Mesendoderm (in vitro differentiated cells): ENCODE measurements around the gene NPAS1.

Source experiments
- DNase-seq: peaks from one replicate; pipeline ENCODE4 v3.0.0; 2013
- H2AK5ac ChIP-seq: 2 replicates; pipeline ENCODE4 v1.6.1; 2013; ENCODE audit warnings: low read length, inconsistent platforms
- H2BK120ac ChIP-seq: 2 replicates; pipeline ENCODE4 v1.6.1; 2013; ENCODE audit warnings: low read depth, mild to moderate bottlenecking, low read length, moderate library complexity, mixed read lengths
- H2BK15ac ChIP-seq: replicated peaks from 2 replicates; pipeline ENCODE4 v1.6.1; 2013; ENCODE audit warnings: low read depth, mild to moderate bottlenecking, moderate library complexity
- H2BK5ac ChIP-seq: 2 replicates; pipeline ENCODE4 v1.6.1; 2013; ENCODE audit warnings: low read length, inconsistent platforms
- H3K18ac ChIP-seq: 2 replicates; pipeline ENCODE4 v1.6.1; 2013; ENCODE audit warnings: mild to moderate bottlenecking, low read length, mixed read lengths
- H3K23ac ChIP-seq: one replicate; pipeline ENCODE4 v1.6.1; 2013; ENCODE audit warnings: low read length
- H3K27ac ChIP-seq: 2 replicates; pipeline ENCODE4 v1.5.1; 2013; ENCODE audit warnings: low read depth, mild to moderate bottlenecking, inconsistent platforms, low read length, moderate library complexity
- H3K27me3 ChIP-seq: 2 replicates; pipeline ENCODE4 v1.6.1; 2013; ENCODE audit warnings: low read length, control low read depth, mild to moderate bottlenecking, inconsistent platforms; ENCODE audit not compliant: insufficient read depth, poor library complexity
- H3K36me3 ChIP-seq: 2 replicates; pipeline ENCODE4 v1.6.1; 2013; ENCODE audit warnings: low read length, inconsistent platforms; ENCODE audit not compliant: control insufficient read depth, insufficient read depth
- H3K4ac ChIP-seq: one replicate; pipeline ENCODE4 v1.6.1; 2013; ENCODE audit warnings: low read depth, mild to moderate bottlenecking, low read length, moderate library complexity
- H3K4me1 ChIP-seq: 2 replicates; pipeline ENCODE4 v1.6.1; 2013; ENCODE audit warnings: low read depth, low read length, inconsistent platforms; ENCODE audit not compliant: control insufficient read depth
- H3K4me2 ChIP-seq: 2 replicates; pipeline ENCODE4 v1.6.1; 2013; ENCODE audit warnings: low read length
- H3K4me3 ChIP-seq: 2 replicates; pipeline ENCODE4 v1.5.1; 2013; ENCODE audit warnings: mild to moderate bottlenecking, low read length
- H3K56ac ChIP-seq: one replicate; pipeline ENCODE4 v1.6.1; 2013; ENCODE audit warnings: low read length
- H3K79me1 ChIP-seq: 2 replicates; pipeline ENCODE4 v1.6.1; 2013; ENCODE audit warnings: low read length, inconsistent platforms
- H3K79me2 ChIP-seq: 2 replicates; pipeline ENCODE4 v1.6.1; 2013; ENCODE audit warnings: mild to moderate bottlenecking, low read length; ENCODE audit not compliant: control insufficient read depth, insufficient read depth
- H3K9ac ChIP-seq: 2 replicates; pipeline ENCODE4 v1.6.1; 2013; ENCODE audit warnings: low read length, inconsistent platforms
- H4K5ac ChIP-seq: one replicate; pipeline ENCODE4 v1.6.1; 2013; ENCODE audit warnings: low read length
- H4K8ac ChIP-seq: one replicate; pipeline ENCODE4 v1.6.1; 2013; ENCODE audit warnings: low read depth, mild to moderate bottlenecking, control low read depth, low read length, moderate library complexity
- whole genome bisulfite sequencing: extraction: QIAGEN DNeasy Blood & Tissue Kit; methylation state at CpG from one replicate; pipeline ENCODE4 v1.1.7; 2013; ENCODE audit warnings: low lambda C conversion rate, missing lambda C conversion rate; ENCODE audit not compliant: insufficient coverage; ENCODE audit errors: extremely low coverage; 5-methylcytosine and 5-hydroxymethylcytosine counted together

NPAS1 gene

GRCh38 chr19:47024502-47024901 lies 4.9 kb downstream of the NPAS1 start:
- H2BK120ac ChIP-seq: no peak overlapping the region
- H3K36me3 ChIP-seq: no peaks in the 10 kb centered on the region
- H2BK15ac ChIP-seq: no peak overlapping the region
- no peak overlapping the region for H3K4me3 ChIP-seq
- no peak overlapping the region for H4K8ac ChIP-seq
- no peaks in the 10 kb centered on the region for H3K79me2 ChIP-seq
- peaks cover 32% of the 10 kb centered on the region for H3K27me3 ChIP-seq
- H4K5ac ChIP-seq: no peak overlapping the region
- WGBS: no CpG with 5 or more reads among the region's 5 CpGs
- H2AK5ac ChIP-seq: no peak overlapping the region
- no peak for DNase-seq
- no peaks in the 10 kb centered on the region for H3K79me1 ChIP-seq
- H3K4me2 ChIP-seq: no peak overlapping the region
- no peaks in the 10 kb centered on the region for H3K4me1 ChIP-seq
- no peak overlapping the region for H3K23ac ChIP-seq
- no peak overlapping the region for H2BK5ac ChIP-seq
- H3K18ac ChIP-seq: no peak overlapping the region
- H3K4ac ChIP-seq: no peak overlapping the region
- H3K27ac ChIP-seq: no peak overlapping the region
- no peak overlapping the region for H3K9ac ChIP-seq
- no peak overlapping the region for H3K56ac ChIP-seq

GRCh38 chr19:47026156-47026555 lies 6.5 kb downstream of the NPAS1 start:
- no peak for DNase-seq
- H3K23ac ChIP-seq: no peak overlapping the region
- no peaks in the 10 kb centered on the region for H3K4me1 ChIP-seq
- no peaks in the 10 kb centered on the region for H3K36me3 ChIP-seq
- no peaks in the 10 kb centered on the region for H3K79me1 ChIP-seq
- H3K4me2 ChIP-seq: no peak overlapping the region
- H2BK5ac ChIP-seq: no peak overlapping the region
- H3K56ac ChIP-seq: no peak overlapping the region
- no peak overlapping the region for H2BK120ac ChIP-seq
- no peak overlapping the region for H3K4me3 ChIP-seq
- no peak overlapping the region for H2BK15ac ChIP-seq
- no peak overlapping the region for H3K4ac ChIP-seq
- H3K79me2 ChIP-seq: no peaks in the 10 kb centered on the region
- no peak overlapping the region for H4K8ac ChIP-seq
- H3K18ac ChIP-seq: no peak overlapping the region
- H3K27ac ChIP-seq: no peak overlapping the region
- H4K5ac ChIP-seq: no peak overlapping the region
- no CpG with 5 or more reads among the region's 2 CpGs for whole genome bisulfite sequencing
- peaks cover 18% of the 10 kb centered on the region for H3K27me3 ChIP-seq
- no peak overlapping the region for H3K9ac ChIP-seq
- no peak overlapping the region for H2AK5ac ChIP-seq

- Histone ChIP-seq H3K27me3 (peaks cover 10% of the 10 kb centered on the region), H4K5ac (no peak overlapping the region), H3K79me1 (no peaks in the 10 kb centered on the region), H3K18ac (no peak overlapping the region), H2BK5ac (no peak overlapping the region), H3K27ac (no peak overlapping the region), H4K8ac (no peak overlapping the region), H3K4me2 (no peak overlapping the region), H3K56ac (no peak overlapping the region), H3K79me2 (no peaks in the 10 kb centered on the region), H2BK15ac (no peak overlapping the region), H3K4me3 (no peak overlapping the region), H2BK120ac (no peak overlapping the region), H3K9ac (no peak overlapping the region), H3K36me3 (no peaks in the 10 kb centered on the region), H3K4ac (no peak overlapping the region), H2AK5ac (no peak overlapping the region), H3K23ac (no peak overlapping the region), H3K4me1 (no peaks in the 10 kb centered on the region)
- DNase-seq: no peak
- WGBS: no CpG with 5 or more reads among the region's 8 CpGs
These were observed 7.3 kb downstream of the NPAS1 start for GRCh38 chr19:47026889-47027288.

- no peak overlapping the region for H3K9ac ChIP-seq
- WGBS: no CpG with 5 or more reads among the region's 12 CpGs
- H3K79me1 ChIP-seq: no peaks in the 10 kb centered on the region
- H3K27me3 ChIP-seq: peaks cover 6% of the 10 kb centered on the region
- no peak overlapping the region for H2BK5ac ChIP-seq
- no peaks in the 10 kb centered on the region for H3K36me3 ChIP-seq
- no peak overlapping the region for H2AK5ac ChIP-seq
- no peaks in the 10 kb centered on the region for H3K79me2 ChIP-seq
- H4K5ac ChIP-seq: no peak overlapping the region
- H3K23ac ChIP-seq: no peak overlapping the region
- DNase-seq: no peak
- no peak overlapping the region for H2BK15ac ChIP-seq
- no peak overlapping the region for H4K8ac ChIP-seq
- no peak overlapping the region for H3K18ac ChIP-seq
- no peak overlapping the region for H3K4ac ChIP-seq
- H3K27ac ChIP-seq: no peak overlapping the region
- peak overlapping the region; percentile 2 for H3K56ac ChIP-seq
- no peaks in the 10 kb centered on the region for H3K4me1 ChIP-seq
- no peak overlapping the region for H3K4me3 ChIP-seq
- H3K4me2 ChIP-seq: no peak overlapping the region
- H2BK120ac ChIP-seq: no peak overlapping the region
These were observed 8.0 kb downstream of the NPAS1 start for GRCh38 chr19:47027586-47028088.

GRCh38 chr19:47028195-47028601 lies 8.6 kb downstream of the NPAS1 start:
- Histone ChIP-seq H3K18ac (no peak overlapping the region), H3K4me2 (no peak overlapping the region), H3K79me1 (no peaks in the 10 kb centered on the region), H2BK5ac (no peak overlapping the region), H3K27me3 (peaks cover 2% of the 10 kb centered on the region), H2AK5ac (no peak overlapping the region), H3K79me2 (no peaks in the 10 kb centered on the region), H4K8ac (no peak overlapping the region), H3K27ac (no peak overlapping the region), H3K4ac (no peak overlapping the region), H2BK120ac (no peak overlapping the region), H3K23ac (no peak overlapping the region), H4K5ac (no peak overlapping the region), H3K36me3 (no peaks in the 10 kb centered on the region), H3K56ac (no peak overlapping the region), H2BK15ac (no peak overlapping the region), H3K4me3 (no peak overlapping the region), H3K4me1 (no peaks in the 10 kb centered on the region), H3K9ac (peak overlapping the region; percentile 17)
- no peak for DNase-seq
- WGBS: no CpG with 5 or more reads among the region's 14 CpGs

- Histone ChIP-seq H3K79me1 (no peaks in the 10 kb centered on the region), H3K4me1 (peaks cover 2% of the 10 kb centered on the region), H2BK120ac (no peak overlapping the region), H3K9ac (no peak overlapping the region), H2AK5ac (no peak overlapping the region), H3K4ac (no peak overlapping the region), H2BK5ac (no peak overlapping the region), H3K27ac (no peak overlapping the region), H3K18ac (no peak overlapping the region), H3K56ac (no peak overlapping the region), H3K4me2 (no peak overlapping the region), H3K27me3 (no peaks in the 10 kb centered on the region), H3K79me2 (no peaks in the 10 kb centered on the region), H3K23ac (no peak overlapping the region), H3K36me3 (no peaks in the 10 kb centered on the region), H2BK15ac (no peak overlapping the region), H4K5ac (no peak overlapping the region), H3K4me3 (no peak overlapping the region), H4K8ac (no peak overlapping the region)
- DNase-seq: peak; percentile 79
- no CpG with 5 or more reads among the region's 17 CpGs for whole genome bisulfite sequencing
These were observed 12.7 kb downstream of the NPAS1 start for GRCh38 chr19:47032171-47032811.
